ENCODE measurements around the gene STX16.

STX16 gene

DNA sequence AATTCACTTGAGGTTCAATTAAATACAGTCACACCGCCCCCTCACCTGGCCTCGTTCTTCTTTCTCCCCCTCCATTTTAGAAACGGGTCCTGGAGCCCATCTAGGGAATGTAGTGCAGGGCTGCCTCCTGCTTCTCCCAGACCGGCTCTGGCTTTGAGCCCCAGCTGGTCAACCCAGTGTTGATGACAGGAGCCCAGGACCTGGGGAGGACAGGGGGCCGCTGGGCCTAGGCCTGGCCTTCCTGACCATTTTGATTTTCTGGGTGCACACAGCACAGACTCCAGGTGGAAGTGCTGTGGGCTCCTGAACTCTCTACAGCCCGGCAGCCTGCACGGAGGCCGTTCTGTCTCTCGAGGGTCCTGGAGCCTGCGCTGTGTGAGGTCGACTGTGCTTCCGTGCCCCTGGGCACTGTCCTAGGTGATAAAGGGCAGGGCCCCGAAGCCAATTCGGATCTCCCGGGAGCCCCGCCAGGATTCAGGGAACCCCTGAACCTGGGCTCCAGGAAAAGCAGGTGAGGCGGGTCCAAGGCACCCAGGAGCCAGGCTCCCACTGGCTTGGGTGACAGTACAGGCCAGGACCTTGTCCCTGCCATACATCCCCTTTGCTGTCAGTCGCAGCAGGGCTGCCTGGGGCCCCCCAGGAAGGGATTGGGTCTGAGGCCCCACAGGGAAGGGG lies 64.9 kb downstream of the STX16 start:
- H3K27ac ChIP-seq = no peak overlapping the region
- TF ChIP-seq, protein P1, sequence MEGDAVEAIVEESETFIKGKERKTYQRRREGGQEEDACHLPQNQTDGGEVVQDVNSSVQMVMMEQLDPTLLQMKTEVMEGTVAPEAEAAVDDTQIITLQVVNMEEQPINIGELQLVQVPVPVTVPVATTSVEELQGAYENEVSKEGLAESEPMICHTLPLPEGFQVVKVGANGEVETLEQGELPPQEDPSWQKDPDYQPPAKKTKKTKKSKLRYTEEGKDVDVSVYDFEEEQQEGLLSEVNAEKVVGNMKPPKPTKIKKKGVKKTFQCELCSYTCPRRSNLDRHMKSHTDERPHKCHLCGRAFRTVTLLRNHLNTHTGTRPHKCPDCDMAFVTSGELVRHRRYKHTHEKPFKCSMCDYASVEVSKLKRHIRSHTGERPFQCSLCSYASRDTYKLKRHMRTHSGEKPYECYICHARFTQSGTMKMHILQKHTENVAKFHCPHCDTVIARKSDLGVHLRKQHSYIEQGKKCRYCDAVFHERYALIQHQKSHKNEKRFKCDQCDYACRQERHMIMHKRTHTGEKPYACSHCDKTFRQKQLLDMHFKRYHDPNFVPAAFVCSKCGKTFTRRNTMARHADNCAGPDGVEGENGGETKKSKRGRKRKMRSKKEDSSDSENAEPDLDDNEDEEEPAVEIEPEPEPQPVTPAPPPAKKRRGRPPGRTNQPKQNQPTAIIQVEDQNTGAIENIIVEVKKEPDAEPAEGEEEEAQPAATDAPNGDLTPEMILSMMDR (conservative IDR thresholded peaks at IDR 0.05) = no peak

DNA sequence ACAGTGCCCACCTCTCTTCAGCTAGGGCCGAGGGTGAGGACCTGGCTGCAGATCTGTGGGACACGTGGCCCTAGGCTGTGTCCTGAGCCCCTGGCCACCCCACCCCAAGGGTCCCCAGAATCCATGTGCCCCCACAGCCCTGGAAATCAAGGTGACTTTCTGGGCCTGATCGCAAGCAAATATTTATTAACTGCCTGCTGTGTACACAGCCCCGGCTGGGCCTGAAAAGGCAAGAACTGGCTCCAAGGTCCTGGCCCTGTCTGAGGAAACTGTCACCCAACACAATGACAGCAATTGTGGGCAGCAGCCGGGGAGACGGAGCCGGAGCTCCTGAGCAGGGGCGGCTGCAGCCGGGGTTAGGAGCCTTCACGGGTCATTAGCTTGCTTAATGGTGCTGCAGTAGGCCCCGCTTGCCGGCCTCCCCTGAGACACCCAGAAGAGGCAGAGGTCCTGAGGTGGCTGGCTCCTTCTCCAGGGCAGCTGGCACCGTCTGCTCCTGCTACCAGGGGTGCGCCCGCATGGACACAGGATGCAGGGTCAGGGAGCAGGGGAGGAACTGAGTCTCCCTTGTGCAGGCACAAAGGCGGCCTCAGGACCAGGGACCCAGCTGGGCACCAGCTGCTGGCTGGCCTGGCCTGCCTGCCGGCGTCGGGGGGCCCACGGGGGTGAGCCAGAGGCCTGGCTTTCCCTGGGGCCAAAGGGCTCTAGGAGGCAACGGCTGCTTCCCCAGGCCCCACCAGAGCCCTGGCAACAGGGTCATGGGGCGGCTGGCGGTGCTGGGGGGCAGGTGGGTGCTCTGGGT lies 65.6 kb downstream of the STX16 start:
- no peak overlapping the region for H3K27ac ChIP-seq
- TF ChIP-seq, protein P1 (conservative IDR thresholded peaks at IDR 0.05) = no peak

DNA sequence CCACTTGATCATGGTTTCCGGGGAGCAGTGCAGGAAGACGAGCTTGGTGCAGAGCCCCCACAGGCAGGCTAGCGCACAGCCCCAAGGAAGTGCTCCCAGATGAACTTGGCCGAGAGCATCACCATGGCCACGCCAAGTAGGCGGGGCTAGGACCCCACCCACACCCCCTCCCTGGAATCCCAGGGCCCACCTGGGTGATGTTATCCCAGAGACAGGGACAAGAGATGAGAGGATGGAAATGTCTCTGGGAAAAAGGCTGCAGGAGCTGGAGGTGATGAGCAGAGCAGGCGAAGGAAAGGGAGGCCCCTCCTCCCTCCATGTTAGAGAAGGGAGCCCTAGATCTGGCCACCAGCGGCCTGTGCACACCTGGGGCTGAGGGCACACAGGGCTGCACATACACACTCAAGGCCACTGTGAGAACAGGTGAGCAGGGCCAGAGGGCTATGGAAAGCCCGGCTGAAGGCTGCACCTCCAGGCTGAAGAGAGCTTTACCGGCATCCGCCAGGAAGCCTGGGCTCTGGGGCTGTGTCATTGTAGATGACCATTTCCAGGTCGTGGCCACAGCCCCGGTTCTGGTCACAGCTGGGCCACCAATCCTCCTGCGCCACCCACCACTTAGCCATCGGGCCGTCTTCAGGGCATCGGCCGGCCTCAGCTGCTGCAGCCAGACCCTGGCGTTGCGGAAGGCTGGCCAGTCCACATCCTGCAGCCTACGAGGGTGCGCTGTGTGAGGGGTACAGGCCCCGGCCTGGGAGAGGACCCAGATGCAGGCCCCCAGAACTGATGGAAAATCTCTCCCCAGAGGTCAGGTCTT lies 66.4 kb downstream of the STX16 start:
- TF ChIP-seq, protein P1 (conservative IDR thresholded peaks at IDR 0.05) = no peak
- H3K27ac ChIP-seq = no peak overlapping the region

DNA sequence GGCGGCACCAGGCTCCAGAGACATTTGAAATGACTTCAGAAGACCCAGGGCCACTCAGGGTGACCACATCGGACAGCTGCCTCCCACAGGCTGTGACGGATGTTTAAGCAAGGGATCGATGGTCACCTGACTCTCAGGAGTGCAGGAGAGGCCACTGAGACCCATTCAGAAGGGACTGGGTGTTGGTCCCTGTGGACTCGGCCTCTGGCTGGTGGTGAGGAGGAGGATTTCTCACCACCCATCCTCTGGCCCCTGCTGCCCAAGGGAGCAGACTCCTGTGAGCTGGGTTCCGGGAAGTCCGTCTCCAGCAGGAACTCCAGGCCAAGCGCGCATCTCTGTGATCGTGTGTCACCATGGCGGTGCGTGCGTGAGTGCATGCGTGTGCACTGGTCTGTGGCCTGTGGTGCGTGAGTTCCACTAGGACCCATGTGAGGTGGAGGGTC lies 67.1 kb downstream of the STX16 start:
- TF ChIP-seq, protein P1 (conservative IDR thresholded peaks at IDR 0.05) = no peak
- H3K27ac ChIP-seq = no peak overlapping the region

DNA sequence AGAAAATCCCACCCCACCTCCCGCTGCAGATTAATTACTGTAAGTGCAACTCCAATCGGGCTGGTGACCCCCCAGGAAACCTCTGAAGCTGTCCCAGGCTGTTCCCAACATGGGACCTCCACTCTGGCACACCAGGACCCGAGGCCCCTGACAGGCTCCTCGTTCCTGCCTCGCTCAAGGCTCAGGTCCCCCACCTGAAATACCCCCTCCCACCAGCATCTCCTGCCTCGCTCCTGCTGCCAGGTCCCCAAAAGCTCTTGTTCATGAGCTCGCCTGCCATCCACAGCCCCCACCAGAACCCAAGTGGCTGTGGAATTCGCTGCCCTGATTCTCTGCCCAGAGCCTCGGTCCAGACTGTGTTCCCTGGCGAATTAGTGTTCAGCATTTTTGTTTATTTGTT lies 67.6 kb downstream of the STX16 start:
- no peak overlapping the region for H3K27ac ChIP-seq
- TF ChIP-seq, protein P1 (conservative IDR thresholded peaks at IDR 0.05) = no peak

DNA sequence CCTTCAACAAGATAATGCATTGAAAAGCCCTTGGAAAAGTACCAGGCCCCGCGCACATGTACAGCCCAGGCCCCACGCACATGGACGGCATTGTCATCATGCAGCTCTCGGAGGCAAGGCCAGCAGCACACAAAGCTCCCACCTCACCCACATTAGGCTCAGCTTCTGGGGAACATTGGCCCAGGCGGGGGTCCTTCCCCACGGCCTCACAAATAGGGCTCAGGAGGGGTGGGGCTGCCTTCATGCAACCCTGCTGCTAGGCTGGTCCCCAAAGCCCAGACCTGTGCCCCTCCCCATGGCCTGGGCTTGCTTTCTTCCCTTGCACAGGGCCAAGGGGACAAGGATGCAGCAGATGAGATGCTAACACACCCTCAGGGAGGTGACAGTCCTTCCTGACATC lies 68.2 kb downstream of the STX16 start:
- TF ChIP-seq, protein P1 (conservative IDR thresholded peaks at IDR 0.05) = no peak
- H3K27ac ChIP-seq = peak overlapping the region; percentile 38

DNA sequence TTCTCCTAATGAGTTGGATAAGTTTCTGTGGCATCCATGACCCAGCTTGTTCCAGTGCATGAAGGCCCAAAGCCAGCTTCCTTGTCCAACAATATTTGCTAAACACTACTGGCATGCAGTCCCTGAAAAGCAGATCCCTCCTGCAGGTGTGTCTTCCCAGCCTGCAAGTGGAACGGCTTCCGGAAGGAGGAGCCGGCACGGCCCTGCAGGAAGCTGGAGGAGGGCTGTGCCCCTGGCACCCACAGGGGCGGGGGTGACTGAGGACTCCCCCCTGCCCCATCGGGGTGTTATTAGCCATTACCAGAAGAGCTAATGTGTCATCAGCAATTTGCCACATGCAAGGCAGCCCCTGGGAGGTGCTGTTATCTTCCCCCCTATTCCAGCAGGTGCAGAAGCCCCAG lies 68.9 kb downstream of the STX16 start:
- H3K27ac ChIP-seq = peak overlapping the region; percentile 38
- TF ChIP-seq, protein P1 (conservative IDR thresholded peaks at IDR 0.05) = no peak

Measured in VCaP (cell line).